SKM-1 treated with dmso at 0.1 percent for 144 hours (cell line): ENCODE results near the gene SAXO1.
A peak's percentile ranks its signal among the peaks of the same experiment; 100 is the strongest.
"Not testable (repeated sequence)": the region's sequence is repeated elsewhere in the genome, so short reads cannot be mapped to it uniquely, and the experiment has no call there.

ENCODE experiments used
- DNase-seq: peaks from one replicate; lab custom pipeline; 2025; ENCODE audit not compliant: unreplicated experiment; lab: John Stamatoyannopoulos, UW

Gene SAXO1

GRCh38 chr9:19033015-19033414 is at the start of gene SAXO1:
Gene SAXO1 (minus strand): TSS chr9:19033209. CDS start chr9:19032908, 301 bp downstream.
- DNase-seq = no peak

- DNase-seq = no peak
Observed at GRCh38 chr9:19074836-19075235, 41.8 kb upstream of the SAXO1 start.

GRCh38 chr9:19074229-19074628 is 41.2 kb upstream of the SAXO1 start:
- DNase-seq = no peak

- DNase-seq = no peak
Observed at GRCh38 chr9:19057033-19057432, 24.0 kb upstream of the SAXO1 start.

GRCh38 chr9:19050637-19051591 is 17.9 kb upstream of the SAXO1 start:
- DNase-seq = no peak

- DNase-seq = no peak
Observed at GRCh38 chr9:19049917-19050636, 17.1 kb upstream of the SAXO1 start.

- peak; percentile 89 for DNase-seq
Observed at GRCh38 chr9:19048966-19049916, 16.2 kb upstream of the SAXO1 start, which contains the start of gene RRAGA. Gene RRAGA (plus strand): TSS chr9:19049427. CDS start chr9:19049660, 233 bp downstream.

- no peak for DNase-seq
Observed at GRCh38 chr9:19036611-19037010, 3.6 kb upstream of the SAXO1 start.

GRCh38 chr9:19032406-19032805 is 603 bp downstream of the SAXO1 start:
- no peak for DNase-seq

- no peak for DNase-seq
Observed at GRCh38 chr9:19030899-19031298, 2.1 kb downstream of the SAXO1 start.

- peak; percentile 45 for DNase-seq
Observed at GRCh38 chr9:19028835-19029451, 4.1 kb downstream of the SAXO1 start.

GRCh38 chr9:19027825-19028224 is 5.2 kb downstream of the SAXO1 start:
- no peak for DNase-seq

- no peak for DNase-seq
Observed at GRCh38 chr9:19026375-19026774, 6.6 kb downstream of the SAXO1 start.

GRCh38 chr9:19023078-19023477 is 9.9 kb downstream of the SAXO1 start:
- DNase-seq = no peak

- no peak for DNase-seq
Observed at GRCh38 chr9:19022206-19022605, 10.8 kb downstream of the SAXO1 start.

- not testable (repeated sequence) for DNase-seq
Observed at GRCh38 chr9:19021649-19022048, 11.4 kb downstream of the SAXO1 start.

- DNase-seq = no peak
Observed at GRCh38 chr9:19020886-19021455, 12.0 kb downstream of the SAXO1 start.

- DNase-seq = peak; percentile 12
Observed at GRCh38 chr9:19018201-19018600, 14.8 kb downstream of the SAXO1 start.

GRCh38 chr9:19009391-19009965 is 23.5 kb downstream of the SAXO1 start:
- no peak for DNase-seq

- DNase-seq = no peak
Observed at GRCh38 chr9:19000133-19000532, 32.9 kb downstream of the SAXO1 start.
